Measurements from ENCODE around the gene SFXN4.
A peak's percentile ranks its signal among the peaks of the same experiment; 100 is the strongest.
"Not testable (repeated sequence)": the region's sequence is repeated elsewhere in the genome, so short reads cannot be mapped to it uniquely, and the experiment has no call there.

The SFXN4 gene

DNA sequence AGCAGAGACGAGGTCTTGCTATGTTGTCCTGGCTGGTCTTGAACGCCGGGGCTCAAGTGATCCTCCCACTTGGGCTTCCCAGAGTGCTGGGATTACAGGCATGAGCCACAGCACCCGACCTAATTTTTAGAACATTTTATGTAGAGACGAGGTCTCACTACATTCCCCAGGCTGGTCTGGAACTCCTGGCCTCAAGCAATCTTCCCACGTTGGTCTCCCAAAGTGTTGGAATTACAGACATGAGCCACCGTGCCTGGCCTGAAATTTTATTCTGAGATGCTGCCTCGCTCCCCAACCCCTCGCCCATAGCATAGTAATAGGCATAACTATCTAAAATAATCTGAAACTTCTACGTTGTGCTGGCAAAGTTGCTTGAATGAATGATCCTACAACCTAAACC, 21.9 kb downstream of the SFXN4 start:
- DNase-seq (ENCODE audit: low read depth in 3 of 3), result no peak

DNA sequence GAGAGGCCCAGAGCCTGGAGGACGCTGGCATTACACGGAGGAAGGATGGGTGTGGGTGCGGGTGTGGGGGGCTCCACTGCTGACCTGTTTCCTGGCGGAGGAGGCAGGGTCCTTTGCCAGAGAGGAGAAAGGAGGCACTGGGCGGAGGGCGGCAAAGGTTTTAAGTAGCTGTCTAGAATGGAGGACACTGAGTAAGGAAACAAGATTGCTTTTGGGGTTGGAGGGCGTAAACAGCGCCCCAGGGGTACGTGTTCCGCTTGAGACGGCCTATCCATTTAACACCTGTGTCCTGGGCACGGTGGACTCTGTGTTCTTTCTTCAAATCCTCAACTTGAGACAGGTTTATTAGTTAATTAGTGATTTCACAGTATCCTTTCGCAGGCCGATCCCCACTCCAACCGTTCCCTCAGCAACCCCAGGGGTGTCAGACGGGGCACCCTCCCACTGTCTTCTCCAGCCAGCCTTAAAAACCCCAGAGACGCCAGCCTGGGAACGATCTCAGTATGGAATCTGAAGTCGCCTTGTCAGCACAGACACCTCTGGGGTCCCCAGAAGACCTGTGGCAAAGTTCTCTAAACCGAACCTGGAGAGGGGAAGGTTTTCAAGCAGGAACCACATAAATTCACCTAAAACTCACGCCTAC, 24.8 kb downstream of the SFXN4 start:
- DNase-seq (ENCODE audit: low read depth in 3 of 3), result no peak

DNA sequence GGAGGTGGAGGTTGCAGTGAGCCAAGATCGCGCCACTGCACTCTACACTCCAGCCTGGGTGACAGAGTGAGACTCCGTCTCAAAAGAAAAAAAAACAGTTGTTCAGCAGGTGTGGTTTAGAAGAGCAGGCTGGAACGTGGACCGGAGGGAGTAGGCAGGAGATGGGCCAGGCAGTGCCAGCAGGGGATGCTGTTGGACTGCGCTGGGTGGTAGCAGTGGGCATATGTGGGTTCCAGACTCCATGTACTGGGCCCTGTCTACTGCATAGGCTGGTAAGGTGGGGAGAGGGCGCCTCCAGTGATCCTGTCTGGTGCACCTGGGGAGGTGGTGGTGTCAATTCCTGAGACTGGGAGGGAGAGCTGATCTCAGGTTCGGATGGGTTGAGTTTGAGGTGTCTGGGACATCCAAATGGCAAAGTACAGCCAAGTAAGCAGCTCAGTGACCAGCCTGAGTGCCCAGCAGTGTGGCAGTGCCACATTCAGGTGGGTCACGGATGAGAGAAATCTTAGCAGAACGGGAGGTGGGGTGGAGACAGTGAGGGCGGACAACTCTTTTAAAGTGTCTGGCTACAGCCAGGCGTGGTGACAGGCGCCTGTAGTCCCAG, 25.9 kb downstream of the SFXN4 start:
- DNase-seq (ENCODE audit: low read depth in 3 of 3), result peak in 2 of 3 experiments; percentile 36 to 40

DNA sequence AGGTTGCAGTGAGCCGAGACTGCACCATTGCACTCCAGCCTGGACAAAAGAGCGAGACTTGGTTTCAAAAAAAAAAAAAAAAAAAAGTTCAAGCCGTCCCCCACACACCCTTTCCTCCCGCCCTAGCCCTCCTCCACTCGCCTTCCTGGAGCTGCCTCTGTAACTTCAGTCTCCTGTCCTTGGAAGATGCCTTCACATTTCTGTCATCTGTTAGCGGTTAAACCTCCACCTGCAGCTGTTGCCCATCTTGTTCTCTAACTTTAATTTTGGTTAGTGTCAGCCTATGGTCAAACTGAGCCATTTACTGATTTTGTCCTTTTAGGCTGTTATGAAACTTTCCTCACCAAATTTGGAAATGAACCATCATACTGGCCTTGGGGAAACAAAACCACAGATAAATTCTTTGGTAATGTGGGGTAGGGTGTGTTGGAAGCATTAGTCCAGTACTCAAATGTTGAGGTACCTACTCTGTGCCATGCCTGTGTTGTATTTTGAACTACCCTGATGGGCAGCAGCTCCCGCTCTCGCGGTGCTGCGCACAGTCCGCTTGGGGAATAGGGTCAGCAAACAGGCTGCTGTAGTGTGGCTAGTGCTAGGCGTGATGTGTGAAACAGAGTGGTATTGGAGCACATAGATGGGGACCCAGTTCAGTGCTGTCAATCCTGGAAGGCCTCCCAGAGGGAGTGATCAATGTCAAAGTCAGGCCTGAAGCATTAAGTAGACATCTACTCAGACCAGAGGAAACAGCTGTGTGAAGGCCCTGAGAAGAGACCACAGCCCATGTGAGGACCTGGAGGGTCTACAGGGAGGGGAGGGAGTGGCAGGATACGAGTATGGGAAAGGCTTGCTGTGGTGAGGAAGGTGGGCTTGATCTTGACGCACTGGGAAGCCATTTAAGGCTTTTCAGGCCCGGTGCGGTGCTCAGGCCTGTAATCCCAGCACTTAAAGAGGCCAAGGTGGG, 26.9 kb downstream of the SFXN4 start:
- no peak for DNase-seq (ENCODE audit: low read depth in 3 of 3)

DNA sequence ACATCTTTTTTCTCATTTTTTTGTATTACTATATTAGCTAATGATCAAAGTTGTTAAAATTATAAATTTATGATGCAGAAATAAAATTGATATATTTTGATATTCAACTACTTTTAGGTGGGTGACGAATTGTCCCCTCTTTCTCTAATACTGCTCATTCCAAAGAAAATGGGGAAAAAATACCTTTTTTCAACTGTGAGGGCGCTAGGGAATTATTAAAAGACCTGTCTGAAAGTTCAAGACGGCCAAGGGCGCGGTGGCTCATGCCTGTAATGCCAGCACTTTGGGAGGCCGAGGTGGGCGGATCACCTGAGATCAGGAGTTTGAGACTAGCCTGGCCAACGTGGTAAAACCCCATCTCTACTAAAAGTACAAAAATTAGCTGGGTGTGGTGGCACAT, 27.6 kb downstream of the SFXN4 start:
- not testable (repeated sequence) for DNase-seq (ENCODE audit: low read depth in 3 of 3)

DNA sequence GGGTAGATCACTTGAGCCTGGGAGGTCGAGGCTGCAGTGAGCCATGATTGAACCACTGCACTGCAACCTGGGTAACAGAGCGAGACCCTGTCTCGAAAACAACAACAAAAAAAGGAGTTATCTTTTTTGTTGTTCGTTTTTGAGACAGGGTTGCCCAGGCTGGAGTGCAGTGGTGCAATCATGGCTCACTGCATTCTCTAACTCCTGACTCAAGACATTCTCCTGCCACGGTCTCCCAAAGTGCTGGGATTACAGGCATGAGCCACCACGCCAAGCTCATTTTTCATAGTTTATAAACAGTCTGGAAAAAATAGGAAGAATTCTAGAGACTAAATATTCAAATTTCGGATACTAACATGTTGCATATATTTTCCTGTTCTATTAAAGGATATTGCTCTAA, 29.4 kb downstream of the SFXN4 start:
- DNase-seq (ENCODE audit: low read depth in 3 of 3), result no peak

DNA sequence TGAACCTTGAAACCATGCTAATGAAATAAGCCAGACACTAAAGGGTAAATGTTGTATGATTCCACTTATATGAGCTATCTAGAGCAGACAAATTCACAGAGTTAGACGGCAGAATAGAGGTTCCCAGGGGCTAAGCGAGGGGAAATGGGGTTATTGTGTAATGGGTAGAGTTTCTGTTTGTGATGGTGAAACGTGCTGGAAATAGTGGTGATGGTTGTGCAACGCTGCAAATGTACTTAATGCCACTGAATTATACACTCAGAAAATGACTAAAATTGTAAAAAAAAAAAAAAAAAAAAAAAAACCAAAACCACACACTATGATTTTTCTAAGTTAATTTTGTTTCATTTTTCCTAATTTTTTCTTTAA, 30.0 kb downstream of the SFXN4 start:
- no peak for DNase-seq (ENCODE audit: low read depth in 3 of 3)

DNA sequence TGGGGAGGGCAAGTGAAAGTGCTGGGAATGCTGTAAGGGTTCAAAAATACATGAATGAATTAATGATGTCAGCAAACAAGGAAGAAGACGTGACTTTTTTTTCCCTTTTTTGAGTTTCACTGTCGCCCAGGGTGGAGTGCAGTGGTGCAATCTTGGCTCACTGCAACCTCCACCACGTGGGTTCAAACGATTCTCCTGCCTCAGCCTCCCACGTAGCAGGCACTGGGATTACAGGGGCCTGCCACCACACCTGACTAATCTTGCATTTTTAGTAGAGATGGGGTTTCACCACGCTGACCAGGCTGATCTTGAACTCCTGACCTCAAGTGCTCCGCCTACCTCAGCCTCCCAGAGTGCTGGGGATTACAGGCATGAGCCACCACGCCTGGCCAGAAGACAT, 31.6 kb downstream of the SFXN4 start:
- no peak for DNase-seq (ENCODE audit: low read depth in 3 of 3)

DNA sequence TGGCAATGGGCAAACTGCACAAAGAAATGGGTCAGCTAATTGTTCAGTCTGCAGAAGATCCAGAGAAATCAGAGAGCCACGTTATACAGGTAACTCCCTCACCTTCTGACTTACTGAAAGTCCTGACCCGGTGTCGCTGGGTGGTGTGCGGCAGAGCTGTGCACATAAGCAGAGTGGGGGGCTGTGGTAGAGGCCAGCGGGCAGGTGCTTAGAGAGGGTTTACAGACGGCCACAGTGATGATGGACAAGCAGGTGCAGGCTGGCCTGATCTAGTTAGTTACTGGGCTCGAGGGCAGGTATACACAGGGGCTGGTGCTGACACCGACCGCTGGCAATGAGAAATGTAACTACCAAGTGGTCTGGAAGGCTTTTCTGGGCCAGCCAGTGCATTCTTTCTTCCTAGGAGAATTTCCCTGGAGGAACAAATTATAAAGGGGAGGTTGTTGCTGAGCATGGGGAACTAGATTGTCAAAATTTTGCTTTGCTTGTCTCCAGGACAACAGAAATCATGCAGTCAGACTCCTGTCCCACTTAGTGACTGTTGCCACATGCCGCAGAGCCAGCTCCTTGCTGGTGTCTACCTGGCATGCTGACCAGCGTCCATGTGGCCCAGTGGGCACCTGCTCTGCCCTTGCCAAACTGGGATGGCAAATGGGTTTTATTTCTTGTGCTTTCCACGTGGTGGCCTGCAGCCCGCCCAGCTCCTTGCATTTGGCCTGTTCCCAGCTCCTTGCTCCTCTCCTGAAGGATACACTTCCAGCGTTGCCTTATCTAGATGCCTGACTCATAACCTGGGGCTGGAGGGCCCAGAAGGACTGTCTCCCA, 32.8 kb downstream of the SFXN4 start:
- no peak for DNase-seq (ENCODE audit: low read depth in 3 of 3)

DNA sequence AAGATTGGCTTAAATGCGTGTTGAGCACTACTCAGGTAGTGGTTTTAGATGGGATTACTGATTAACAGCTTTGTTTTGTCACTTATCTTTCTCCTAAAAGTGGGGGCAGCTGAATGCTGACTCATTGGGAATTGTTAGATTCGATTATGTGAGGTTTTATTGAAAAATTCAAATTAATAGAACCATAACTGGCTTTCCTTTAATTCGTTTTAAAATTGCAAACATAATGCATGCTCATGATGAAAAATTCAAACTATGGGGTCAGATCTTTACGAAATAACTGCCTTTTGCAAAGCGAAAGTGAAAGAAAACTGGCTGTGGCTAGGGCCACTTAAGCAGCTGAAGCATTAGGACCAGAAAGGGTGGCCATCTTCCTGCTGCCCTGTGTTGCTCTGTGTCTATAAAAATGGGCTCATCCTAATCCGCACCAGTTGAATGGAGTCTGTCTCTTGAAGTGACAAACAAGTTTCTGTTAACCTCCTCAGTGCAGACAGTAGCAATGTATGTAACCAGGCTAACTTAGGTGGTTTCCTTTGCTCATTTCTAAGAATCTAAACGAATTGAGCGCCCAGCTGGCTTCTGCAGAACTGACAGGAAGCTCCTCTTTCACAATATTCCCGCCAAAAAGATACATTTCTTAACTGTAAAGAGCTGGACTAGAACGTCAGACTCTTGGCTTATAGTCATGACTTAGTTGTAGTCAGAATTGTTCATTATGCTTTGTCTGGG, 33.8 kb downstream of the SFXN4 start:
- DNase-seq (ENCODE audit: low read depth in 3 of 3), result peak in 1 of 3 experiments; percentile 17

DNA sequence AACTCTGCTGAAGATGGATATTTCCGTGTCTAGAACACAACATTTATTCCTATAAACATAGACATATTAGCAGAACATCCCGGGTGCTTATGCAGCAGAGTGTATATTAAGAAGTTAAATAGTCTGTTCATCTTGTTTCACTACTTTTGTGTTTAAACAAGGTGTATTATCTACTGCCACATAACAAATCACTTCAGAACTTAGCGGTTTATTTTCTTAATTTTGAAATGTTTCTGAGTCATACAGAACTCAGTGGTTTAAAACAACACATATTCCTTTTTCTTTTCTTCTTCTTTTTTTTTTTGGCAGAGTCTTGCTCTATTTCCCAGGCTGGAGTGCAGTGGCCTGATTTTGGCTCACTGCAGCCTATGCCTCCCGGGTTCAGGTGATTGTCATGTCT, 35.8 kb downstream of the SFXN4 start:
- no peak for DNase-seq (ENCODE audit: low read depth in 3 of 3)

DNA sequence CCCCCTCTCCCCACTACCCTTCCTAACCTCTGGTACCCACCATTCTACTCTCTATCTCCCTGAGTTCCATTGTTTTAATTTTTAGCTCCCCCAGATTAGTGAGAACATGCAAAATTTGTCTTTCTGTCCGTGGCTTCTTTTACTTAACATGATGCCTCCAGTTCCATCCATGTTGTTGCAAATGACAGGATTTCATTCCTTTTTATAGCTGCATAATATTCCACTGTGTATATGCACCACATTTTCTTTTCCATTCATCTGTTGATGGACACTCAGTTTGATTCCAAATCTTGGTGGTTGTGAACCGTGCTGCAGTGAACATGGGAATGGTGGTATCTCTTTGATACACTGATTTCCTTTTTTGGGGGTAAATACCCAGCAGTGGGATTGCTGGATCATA, 39.6 kb downstream of the SFXN4 start:
- no peak for DNase-seq (ENCODE audit: low read depth in 3 of 3)

DNA sequence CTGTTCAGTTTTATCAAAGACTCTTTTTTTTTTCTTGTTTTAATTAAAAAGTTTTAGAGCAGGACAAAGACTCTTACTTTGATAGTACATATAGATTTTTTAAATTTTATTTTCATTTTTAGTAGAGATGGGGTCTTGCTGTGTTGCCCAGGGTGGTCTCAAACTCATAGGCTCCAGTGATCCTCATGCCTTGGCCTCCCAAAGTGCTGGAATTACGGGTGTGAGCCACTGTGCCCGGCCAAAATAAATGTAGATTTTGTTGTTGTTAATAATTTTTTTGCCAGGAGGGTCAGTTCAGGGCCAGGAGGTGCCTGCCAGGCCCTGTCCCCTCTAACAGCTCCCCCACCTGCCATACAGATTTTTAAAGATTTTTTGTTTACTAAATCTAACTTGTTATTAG, 44.6 kb downstream of the SFXN4 start:
- no peak for DNase-seq (ENCODE audit: low read depth in 3 of 3)

DNA sequence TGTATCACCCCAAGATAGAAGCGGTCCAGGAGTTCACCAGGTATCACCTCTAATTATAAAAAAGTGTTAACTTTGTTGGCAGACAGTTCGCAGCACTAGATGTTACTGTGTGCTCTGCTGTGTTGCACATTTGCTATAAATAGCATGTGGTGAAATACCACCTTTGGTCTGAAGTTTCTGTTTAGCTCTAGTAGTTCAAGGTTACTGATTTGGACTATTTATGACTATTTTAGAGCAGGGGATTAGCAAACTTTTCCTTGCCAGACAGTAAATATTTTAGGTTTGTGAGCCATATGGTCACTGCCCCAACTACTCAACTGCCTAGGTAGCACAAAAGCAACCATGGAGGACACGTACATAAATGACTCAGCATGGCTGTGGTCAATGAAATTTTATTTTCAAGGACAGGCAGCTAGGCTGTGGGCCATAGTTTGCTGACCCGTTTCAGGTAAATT, 45.1 kb downstream of the SFXN4 start:
- no peak for DNase-seq (ENCODE audit: low read depth in 3 of 3)

DNA sequence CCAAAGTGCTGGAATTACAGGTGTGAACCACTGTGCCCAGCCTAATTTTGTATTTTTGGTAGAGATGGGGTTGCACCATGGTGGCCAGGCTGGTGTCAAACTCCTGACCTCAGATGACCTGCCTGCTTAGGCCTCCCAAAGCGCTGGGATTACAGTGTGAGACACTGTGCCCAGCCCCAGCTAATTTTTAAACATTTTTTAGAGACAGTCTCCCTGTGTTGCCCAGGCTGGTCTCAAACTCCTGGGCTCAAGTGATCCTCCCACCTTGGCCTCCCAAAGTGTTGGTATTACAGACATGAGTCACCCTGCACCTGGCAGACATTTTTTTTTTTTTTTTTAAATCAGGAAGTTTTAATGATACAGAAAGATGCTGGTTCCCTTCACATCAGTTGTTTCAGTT, 46.1 kb downstream of the SFXN4 start:
- DNase-seq (ENCODE audit: low read depth in 3 of 3), result no peak

DNA sequence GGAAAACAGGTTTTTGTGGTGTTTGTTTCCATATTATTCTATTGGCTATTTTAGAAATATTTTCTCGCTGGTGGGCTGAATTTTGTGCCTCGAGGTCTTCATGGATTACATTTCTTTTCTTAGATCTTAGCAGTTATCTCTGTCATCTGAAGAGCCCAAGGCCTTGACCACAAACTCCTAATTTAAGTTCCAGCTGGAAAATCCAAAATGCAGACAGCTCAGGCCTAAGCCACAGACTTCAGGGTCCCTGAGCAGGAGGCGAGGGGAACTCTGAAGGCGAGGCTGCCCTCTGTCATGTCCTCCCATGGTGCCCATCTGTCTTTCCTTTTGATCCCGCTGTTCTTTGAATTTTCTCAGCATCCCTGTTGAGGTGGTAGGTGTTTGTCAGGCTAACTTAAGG, 47.3 kb downstream of the SFXN4 start:
- no peak for DNase-seq (ENCODE audit: low read depth in 3 of 3)

DNA sequence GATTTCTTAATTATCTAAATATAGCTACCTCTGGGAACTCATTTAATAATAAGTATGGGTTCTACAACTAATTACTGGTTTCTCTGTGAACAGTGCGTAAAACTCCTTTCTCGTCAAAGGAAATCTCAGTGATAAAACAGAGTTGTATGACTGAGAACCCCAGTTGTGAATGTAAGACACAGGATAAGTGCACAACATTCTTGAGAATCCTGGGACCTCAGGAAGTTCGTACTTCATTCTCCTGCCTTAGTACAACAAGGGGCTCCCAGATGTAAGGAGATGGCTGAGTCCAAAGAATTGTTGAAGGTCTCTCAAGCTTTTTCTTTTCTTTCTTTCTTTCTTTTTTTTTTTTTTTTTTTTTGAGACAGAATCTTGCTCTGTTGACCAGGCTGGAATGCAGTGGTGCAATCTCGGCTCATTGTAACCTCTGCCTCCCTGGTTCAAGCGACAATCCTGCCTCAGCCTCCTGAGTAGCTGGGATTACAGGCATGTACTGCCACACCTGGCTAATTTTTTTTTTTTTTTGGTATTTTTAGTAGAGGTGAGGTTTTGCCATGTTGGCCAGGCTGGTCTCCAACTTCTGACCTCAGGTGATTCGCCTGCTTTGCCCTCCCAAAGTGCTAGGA, 49.1 kb downstream of the SFXN4 start:
- no peak for DNase-seq (ENCODE audit: low read depth in 3 of 3)

DNA sequence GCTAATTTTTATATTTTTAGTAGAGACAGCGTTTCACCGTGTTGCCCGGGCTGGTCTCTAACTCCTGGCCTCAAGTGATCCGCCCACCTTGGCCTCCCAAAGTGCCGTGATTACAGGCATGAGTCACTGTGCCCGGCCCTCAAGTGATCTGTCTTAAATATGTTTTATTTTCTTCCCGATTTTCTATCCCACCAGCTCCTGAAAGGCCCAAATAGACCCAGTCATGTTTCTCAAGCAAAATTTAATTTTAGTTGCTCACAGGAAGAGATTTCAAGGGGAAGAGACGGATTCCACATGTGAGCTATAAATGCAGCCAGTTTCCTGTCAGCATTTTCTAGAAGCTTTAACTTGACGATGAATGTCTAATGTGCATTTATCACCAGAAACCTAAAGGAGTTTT, 49.6 kb downstream of the SFXN4 start:
- DNase-seq (ENCODE audit: low read depth in 3 of 3), result no peak

DNA sequence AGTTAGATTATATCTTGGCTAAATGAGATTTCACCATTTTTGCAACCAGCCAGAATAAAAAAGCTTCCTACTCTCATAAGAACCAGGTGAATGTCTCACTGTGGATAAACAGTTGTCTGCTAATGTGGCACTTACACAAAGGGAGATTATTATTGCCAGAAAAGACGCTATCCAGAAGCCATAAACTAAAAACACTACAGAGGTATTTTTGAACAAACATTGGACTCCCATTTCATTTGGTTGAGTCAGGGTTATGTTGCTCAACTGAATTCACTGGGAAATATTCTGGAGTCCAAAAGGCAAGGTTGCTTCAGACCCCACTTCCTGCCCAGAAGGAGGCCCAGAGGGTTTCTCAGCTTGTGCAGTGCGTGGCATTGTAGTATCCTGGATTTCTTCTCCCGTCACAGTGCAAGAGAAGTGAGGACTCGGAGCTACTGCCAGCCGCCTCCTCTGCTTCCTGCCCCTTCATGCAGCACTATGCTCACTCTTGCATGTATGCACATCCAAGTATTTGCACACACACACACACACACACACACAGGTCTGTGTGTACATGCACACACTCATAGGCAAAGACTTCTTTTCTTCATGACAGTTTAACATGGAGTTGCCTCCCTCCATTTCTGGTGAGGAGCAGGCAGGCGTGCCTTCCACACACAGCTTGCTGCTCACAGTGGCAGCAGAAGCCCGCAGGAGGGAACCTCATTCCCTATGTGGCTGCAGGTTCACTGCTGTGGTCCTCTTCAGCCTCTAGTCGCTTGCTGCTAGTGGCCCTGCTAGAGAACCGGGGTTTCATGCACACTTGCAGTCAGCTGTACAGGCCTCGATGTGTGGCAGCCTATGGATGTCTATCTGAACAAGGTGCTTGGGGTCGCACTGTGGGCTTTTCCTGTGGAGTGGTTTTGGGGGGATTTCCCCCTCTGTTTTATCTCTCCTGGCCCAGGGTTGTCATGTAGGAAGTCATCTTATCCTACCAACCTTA, 51.5 kb downstream of the SFXN4 start:
- no peak for DNase-seq (ENCODE audit: low read depth in 3 of 3)

DNA sequence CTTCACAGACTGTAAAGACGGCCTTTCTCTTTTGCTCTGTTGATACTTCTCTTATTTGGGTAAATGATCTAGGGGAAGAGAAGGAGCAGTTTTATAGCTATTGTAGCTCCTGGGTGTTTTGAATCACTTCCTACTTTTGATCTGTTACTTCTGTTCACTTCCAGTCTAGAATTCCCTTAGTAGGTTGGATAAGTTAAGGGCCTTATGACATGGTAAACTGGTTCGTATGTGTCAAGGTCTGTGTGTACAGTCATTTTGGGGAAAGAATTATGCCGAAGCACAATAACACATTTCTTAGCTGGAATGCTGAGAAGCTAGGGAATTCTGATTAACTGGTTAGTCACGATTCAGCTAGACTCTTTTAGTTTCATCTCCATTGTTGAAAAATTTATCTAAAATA, 53.5 kb downstream of the SFXN4 start:
- no peak for DNase-seq (ENCODE audit: low read depth in 3 of 3)

Measured in stimulated activated CD4-positive, alpha-beta T cell treated with anti-CD3 and anti-CD28 coated beads, TNF-alpha, amount 100 ng/mL, for 4 hours (primary cell).